H1 (cell line): ENCODE results near the gene IGF2R. TPM values are rescaled to one million over a fixed set of nuclear protein-coding genes. Genes with fewer than 3 reads are reported as not detected.

ENCODE experiments used
- CTCF ChIA-PET: fragments of 300-600 bp; sonication (Branson Sonifier 250); formaldehyde crosslinking; loops from one replicate; lab custom pipeline; 2021; ENCODE audit not compliant: partially characterized antibody; lab: Charles Lee
- POLR2A ChIA-PET: fragments of 300-600 bp; sonication (Branson Sonifier 250); formaldehyde crosslinking; loops from one replicate; lab custom pipeline; 2021; ENCODE audit warnings: inconsistent platforms; ENCODE audit not compliant: partially characterized antibody; lab: Charles Lee
- DNase-seq, 2 experiments: peaks; one replicate each; pipeline versions ENCODE4 v3.0.0 to v3.0.0-alpha.2; 2010 to 2022; ENCODE audit warnings: low spot score in 2 of 2, low read depth in 1 of 2, mixed read lengths in 1 of 2
- FAIRE-seq: peaks from 2 replicates; lab custom pipeline; 2011; peaks lifted over from hg19 to GRCh38; lab: Jason Lieb, UNC
- H2AFZ ChIP-seq: 2 replicates; pipeline ENCODE4 v1.8.1; 2012; ENCODE audit warnings: low read length, inconsistent platforms
- H2AK5ac ChIP-seq: 2 replicates; pipeline ENCODE4 v1.6.1; 2013; ENCODE audit warnings: low read depth, low read length
- H2BK120ac ChIP-seq: replicated peaks from 2 replicates; pipeline ENCODE3; 2013; ENCODE audit warnings: low read depth, low read length, inconsistent platforms
- H2BK12ac ChIP-seq: 2 replicates; pipeline ENCODE4 v1.6.1; 2013; ENCODE audit warnings: low read depth, low read length
- H2BK15ac ChIP-seq: 2 replicates; pipeline ENCODE4 v1.6.1; 2013; ENCODE audit warnings: low read length
- H2BK20ac ChIP-seq: 2 replicates; pipeline ENCODE4 v1.6.1; 2013; ENCODE audit warnings: low read length
- H2BK5ac ChIP-seq: 2 replicates; pipeline ENCODE4 v1.6.1; 2013; ENCODE audit warnings: low read depth, low read length
- H3K14ac ChIP-seq: 2 replicates; pipeline ENCODE4 v1.6.1; 2013; ENCODE audit warnings: inconsistent platforms; ENCODE audit not compliant: insufficient read length
- H3K18ac ChIP-seq: 2 replicates; pipeline ENCODE4 v1.6.1; 2013; ENCODE audit warnings: low read length; ENCODE audit errors: extremely low read depth
- H3K23ac ChIP-seq: 2 replicates; pipeline ENCODE4 v1.6.1; 2013; ENCODE audit warnings: inconsistent platforms; ENCODE audit not compliant: insufficient read length
- H3K23me2 ChIP-seq: 2 replicates; pipeline ENCODE4 v1.6.1; 2013; ENCODE audit warnings: low read depth, low read length
- H3K27ac ChIP-seq: 2 replicates; pipeline ENCODE4 v1.6.1; 2011; ENCODE audit warnings: low read depth, low read length, inconsistent platforms
- H3K27me3 ChIP-seq, 4 experiments: replicated peaks in 1 of 4; 1 replicate in 1 of 4; 2 replicates in 3 of 4; pipeline versions ENCODE4 v1.6.1 to v1.8.1; 2011 to 2013; ENCODE audit warnings: low read length in 3 of 4, mild to moderate bottlenecking in 3 of 4, inconsistent platforms in 2 of 4, mixed read lengths in 2 of 4, moderate library complexity in 1 of 4; ENCODE audit not compliant: control insufficient read depth in 3 of 4, insufficient read depth in 3 of 4; ENCODE audit errors: extremely low read depth in 1 of 4
- H3K36me3 ChIP-seq, 4 experiments: 2 replicates each; pipeline versions ENCODE4 v1.6.1 to v1.8.1; 2011 to 2013; ENCODE audit warnings: mild to moderate bottlenecking in 4 of 4, low read length in 3 of 4, moderate library complexity in 2 of 4, control low read depth in 1 of 4, inconsistent platforms in 1 of 4; ENCODE audit not compliant: insufficient read depth in 4 of 4, control insufficient read depth in 2 of 4
- H3K4ac ChIP-seq: replicated peaks from 2 replicates; pipeline ENCODE3; 2013; ENCODE audit warnings: low read length, low read depth, mixed read lengths, inconsistent platforms; ENCODE audit not compliant: insufficient read length
- H3K4me1 ChIP-seq, 4 experiments: replicated peaks in 1 of 4; 1 replicate in 1 of 4; 2 replicates in 3 of 4; pipeline versions ENCODE4 v1.6.1 to v1.8.1; 2011 to 2013; ENCODE audit warnings: low read length in 3 of 4, inconsistent platforms in 2 of 4, mixed read lengths in 1 of 4; ENCODE audit not compliant: insufficient read depth in 4 of 4, control insufficient read depth in 3 of 4
- H3K4me2 ChIP-seq, 2 experiments: 2 replicates each; pipeline versions ENCODE4 v1.6.1 to v1.8.1; 2011 to 2013; ENCODE audit warnings: low read depth in 2 of 2, low read length in 2 of 2, control low read depth in 1 of 2, inconsistent platforms in 1 of 2, mild to moderate bottlenecking in 1 of 2; ENCODE audit not compliant: insufficient read depth in 1 of 2
- H3K4me3 ChIP-seq, 4 experiments: fragments of 200-600, 300-600 bp in 1 of 4; sonication (generic), shearing (Covaris generic), sonication (Bioruptor Twin) in 1 of 4; 2 replicates each; pipeline versions ENCODE4 v1.5.1 to v1.8.1; 2011 to 2016; ENCODE audit warnings: low read length in 4 of 4, low read depth in 3 of 4, control low read depth in 2 of 4, inconsistent platforms in 2 of 4, mild to moderate bottlenecking in 2 of 4, mixed read lengths in 1 of 4, moderate library complexity in 1 of 4; ENCODE audit not compliant: insufficient read depth in 2 of 4; ENCODE audit errors: extremely low read depth in 1 of 4
- H3K56ac ChIP-seq: replicated peaks from 2 replicates; pipeline ENCODE3; 2013; ENCODE audit warnings: low read depth, mild to moderate bottlenecking, mixed read lengths, low read length, inconsistent platforms; ENCODE audit not compliant: insufficient read length
- H3K79me1 ChIP-seq: 2 replicates; pipeline ENCODE4 v1.6.1; 2013; ENCODE audit warnings: low read depth, low read length, control low read depth
- H3K79me2 ChIP-seq, 2 experiments: 2 replicates each; pipeline versions ENCODE4 v1.6.1 to v1.8.1; 2012 to 2013; ENCODE audit warnings: low read length in 2 of 2, mild to moderate bottlenecking in 2 of 2, inconsistent platforms in 1 of 2; ENCODE audit not compliant: insufficient read depth in 2 of 2, control insufficient read depth in 1 of 2
- H3K9ac ChIP-seq, 4 experiments: replicated peaks in 1 of 4; 1 replicate in 1 of 4; 2 replicates in 3 of 4; pipeline versions ENCODE4 v1.6.1 to v1.8.1; 2011 to 2013; ENCODE audit warnings: low read depth in 3 of 4, low read length in 3 of 4, control low read depth in 2 of 4, mild to moderate bottlenecking in 2 of 4, moderate library complexity in 2 of 4, inconsistent platforms in 1 of 4; ENCODE audit errors: extremely low read depth in 1 of 4
- H3K9me3 ChIP-seq, 2 experiments: 2 replicates each; pipeline versions ENCODE4 v1.6.1 to v1.8.1; 2012 to 2013; ENCODE audit warnings: mild to moderate bottlenecking in 2 of 2, moderate library complexity in 2 of 2, control low read depth in 1 of 2, inconsistent platforms in 1 of 2, low read depth in 1 of 2, low read length in 1 of 2, mixed read lengths in 1 of 2; ENCODE audit not compliant: insufficient read depth in 2 of 2
- H4K20me1 ChIP-seq, 2 experiments: replicated peaks in 1 of 2; 2 replicates each; pipeline versions ENCODE3 to v1.8.1; 2011 to 2013; ENCODE audit warnings: inconsistent platforms in 2 of 2, low read length in 2 of 2, mild to moderate bottlenecking in 1 of 2; ENCODE audit not compliant: insufficient read depth in 2 of 2, control insufficient read depth in 1 of 2
- H4K5ac ChIP-seq: 2 replicates; pipeline ENCODE4 v1.6.1; 2013; ENCODE audit warnings: low read length, low read depth, mixed read lengths, inconsistent platforms; ENCODE audit not compliant: insufficient read length
- H4K8ac ChIP-seq: 2 replicates; pipeline ENCODE4 v1.8.0; 2013; ENCODE audit warnings: mild to moderate bottlenecking, moderate library complexity, low read length, inconsistent platforms; ENCODE audit not compliant: insufficient read depth; ENCODE audit errors: extremely low read depth
- H4K91ac ChIP-seq: replicated peaks from 2 replicates; pipeline ENCODE3; 2013; ENCODE audit warnings: low read length, mixed read lengths, inconsistent platforms; ENCODE audit not compliant: insufficient read length
- CBX5 ChIP-seq: fragments of 300-800, 300-1000 bp; sonication (generic); IDR thresholded peaks from 2 replicates; pipeline ENCODE4 v1.7.1; 2016; ENCODE audit warnings: antibody characterized with exemption, low read length, low read depth
- RAD21 ChIP-seq, 2 experiments: IDR thresholded peaks in 1 of 2; conservative IDR thresholded peaks in 1 of 2; 2 replicates each; pipeline ENCODE4 v1.6.1; 2011; ENCODE audit warnings: low read depth in 2 of 2, low read length in 2 of 2, improper control_type of control experiment in 1 of 2, inconsistent platforms in 1 of 2, mild to moderate bottlenecking in 1 of 2, moderate library complexity in 1 of 2
- RNF2 ChIP-seq: fragments of 200-900, 300-1000 bp; sonication (generic); IDR thresholded peaks from 2 replicates; pipeline ENCODE4 v1.7.1; 2016; ENCODE audit warnings: borderline replicate concordance, low read depth, mild to moderate bottlenecking, antibody characterized with exemption, low read length; ENCODE audit not compliant: poor library complexity, severe bottlenecking; ENCODE audit errors: missing control alignments
- WGBS, 2 experiments: shearing (Covaris generic) in 1 of 2; methylation state at CpG; one replicate each; pipeline versions ENCODE4 v1.1.6 to v1.1.7; 2013 to 2015; ENCODE audit warnings: low lambda C conversion rate in 2 of 2, mixed read lengths in 2 of 2, inconsistent platforms in 1 of 2, low coverage in 1 of 2, missing lambda C conversion rate in 1 of 2; ENCODE audit not compliant: insufficient replicate concordance in 2 of 2, insufficient coverage in 1 of 2, insufficient read length in 1 of 2; ENCODE audit errors: extremely low coverage in 1 of 2, missing lambda C conversion rate in 1 of 2; 5-methylcytosine and 5-hydroxymethylcytosine counted together
- polyA plus RNA-seq, 7 experiments: library from polyadenylated mRNA; depleted of rRNA in 3 of 7; stranded (reverse) in 5 of 7; unstranded in 2 of 7; fragments of >200 nt in 5 of 7; fragments of 200-250 nt in 2 of 7; gene quantifications; 1 replicate in 5 of 7; 2 replicates in 1 of 7; 4 replicates in 1 of 7; pipeline versions ENCODE4 v1.2.1 to v1.2.3, GENCODE V29; 2011 to 2013; ENCODE audit warnings: missing spikeins in 2 of 7, mixed read lengths in 2 of 7
- total RNA-seq: library from RNA; stranded (reverse); fragmentation: NEBNext Ultra II Directional; extraction: Animal tissue kit (Norgen Biotek cat#: 25700); gene quantifications from 2 replicates; pipeline ENCODE4 v1.2.1, GENCODE V29; 2021

The IGF2R gene
- total and polyA plus RNA-seq, 2 of the 8 experiments (the other 6 are each of a cell fraction or from before 2014, with no cell fraction given), result 20.6 to 74.1 TPM

DNA sequence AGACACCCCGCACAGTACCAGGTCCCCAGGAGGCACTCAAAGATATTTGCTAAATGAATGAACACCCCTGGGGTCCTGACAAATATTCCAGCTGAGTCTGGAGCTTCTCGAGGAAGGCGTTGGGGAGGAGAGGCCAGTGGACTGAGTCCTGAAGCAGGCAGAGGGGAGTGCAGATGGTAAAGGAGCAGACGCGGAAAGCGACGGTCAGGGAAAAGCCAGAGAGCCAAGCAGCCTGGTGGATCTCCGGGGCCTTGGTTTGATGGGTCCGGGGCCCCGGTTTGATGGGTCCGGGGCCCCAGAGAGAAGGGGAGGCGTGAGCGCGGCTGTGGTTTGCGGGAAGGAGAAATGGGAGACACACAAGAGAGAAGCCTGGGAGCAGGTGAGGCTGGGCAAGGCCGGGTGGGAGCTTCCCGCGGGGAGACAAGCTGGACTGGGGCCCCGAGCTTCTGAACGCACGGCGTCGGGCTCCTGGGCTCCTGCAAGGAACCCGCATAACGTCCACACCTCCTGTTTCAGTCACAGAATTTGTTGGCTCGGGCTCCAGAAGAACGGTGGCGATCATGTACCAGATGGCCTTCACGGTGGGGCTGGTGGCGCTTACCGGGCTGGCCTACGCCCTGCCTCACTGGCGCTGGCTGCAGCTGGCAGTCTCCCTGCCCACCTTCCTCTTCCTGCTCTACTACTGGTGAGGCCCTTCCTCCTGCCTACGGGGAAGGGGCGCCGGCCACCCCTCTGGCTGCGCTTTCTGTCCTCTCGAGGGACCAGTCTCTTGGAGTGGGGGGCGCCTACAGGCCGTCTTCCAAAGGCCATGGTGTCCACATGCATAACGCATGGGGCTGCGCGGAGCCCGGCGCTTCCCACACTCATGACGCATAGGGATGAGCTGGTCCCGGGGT, 164.8 kb downstream of the IGF2R start:
- Histone ChIP-seq H3K4me3 (0 out of 8 replicates have a peak overlapping the region, but pooled peaks of 1 of the 4 experiments have one; percentile 8), H4K91ac (peak overlapping the region; percentile 22), H2BK120ac (no peak overlapping the region), H2AK5ac (no peak overlapping the region), H3K9me3 (no peaks in the 10 kb centered on the region), H3K56ac (no peak overlapping the region), H3K9ac (no peak overlapping the region), H3K23ac (no peak overlapping the region), H2AFZ (no peak overlapping the region), H2BK20ac (no peak overlapping the region), H2BK5ac (no peak overlapping the region), H3K79me1 (no peaks in the 10 kb centered on the region), H3K79me2 (no peaks in the 10 kb centered on the region), H3K23me2 (no peaks in the 10 kb centered on the region), H2BK12ac (0 out of 2 replicates have a peak overlapping the region, but pooled peaks have one; percentile 68), H4K20me1 (no peaks in the 10 kb centered on the region), H3K4ac (no peak overlapping the region), H3K18ac (no peak overlapping the region), H4K8ac (no peak overlapping the region; the same call in 1 of the 2 replicates), H4K5ac (no peak overlapping the region), H2BK15ac (no peak overlapping the region), H3K4me1 (peaks cover 7 to 31% (median 13%) of the 10 kb centered on the region in 4 experiments), H3K36me3 (no peaks in the 10 kb centered on the region), H3K27ac (no peak overlapping the region), H3K27me3 (no peaks in the 10 kb centered on the region; a peak in 1 of 7 replicates), H3K14ac (no peak overlapping the region), H3K4me2 (peak overlapping the region in 1 of 2 experiments; percentile 4; a peak in 1 of 4 replicates)
- CTCF ChIA-PET, result interaction anchor here (0.7 to 2.0 kb wide), 6 partner anchors 17 to 322 kb away, joined by 3 to 6 read pairs (median 5); no protein-coding TSS in a partner anchor
- POLR2A ChIA-PET, result no interaction called here
- DNase-seq (no peak), FAIRE-seq (no peak)
- 83% methylated on average over 28 of the region's 47 CpGs; no CpG with 5 or more reads in 1 of the 2 experiments for WGBS, 2 experiments
- TF ChIP-seq RAD21 (IDR thresholded peaks at IDR 0.05 in 1 of 2, conservative IDR thresholded peaks at IDR 0.05 in 1 of 2; ENCODE audit: low read depth in 2 of 2, low read length in 2 of 2) (no peak), CBX5 (no peak), RNF2 (no peak)
